ENCODE measurements around the gene TCF25. TPM values are rescaled to one million over a fixed set of nuclear protein-coding genes. Genes with fewer than 3 reads are reported as not detected.
"Not testable (repeated sequence)": the region's sequence is repeated elsewhere in the genome, so short reads cannot be mapped to it uniquely, and the experiment has no call there.

Gene TCF25
- total RNA-seq, 2 donors from 2014 or later: 74.2 to 258 TPM

- H3K4me1 ChIP-seq: peaks cover 17% of the 10 kb centered on the region
- intact Hi-C loops (cut with DNase I): no loop called here
- H3K27ac ChIP-seq: peak within 1 kb of the TSS; percentile 18 to 73 (median 68)
- TF ChIP-seq CTCF (IDR thresholded peaks at IDR 0.05) (peak in 1 of 7 experiments; percentile 2), POLR2A (IDR thresholded peaks at IDR 0.05) (no peak)
- DNase-seq (peak; percentile 79 to 83 (median 80)), ATAC-seq (peak; percentile 91)
- no peaks in the 10 kb centered on the region for H3K36me3 ChIP-seq (replicated peaks in 1 of 2; ENCODE audit: insufficient read depth in 1 of 2, low read depth in 2 of 2)
- 0% methylated on average over 27 to 67 of the region's 98 CpGs for WGBS, 2 donors
- peak within 1 kb of the TSS; percentile 45 to 62 for H3K4me3 ChIP-seq
- H3K27me3 ChIP-seq: no peaks in the 10 kb centered on the region
- H3K9me3 ChIP-seq: no peaks in the 10 kb centered on the region
Measured at GRCh38 chr16:89828199-89828869, 45.1 kb upstream of the TCF25 start, which contains the start of gene SPIRE2. SPIRE2 (plus strand) TSS chr16:89828475; CDS start chr16:89828551, 76 bp downstream.

- ATAC-seq: peak; percentile 7
- H3K4me3 ChIP-seq: peak overlapping the region in 1 of 2 donors; percentile 5
- peak in 1 of 4 donors; percentile 23 for DNase-seq
- intact Hi-C loops (cut with DNase I): no loop called here
- H3K27ac ChIP-seq: peak overlapping the region in 3 of 4 donors; percentile 21 to 63 (median 59)
- 20 to 22% methylated on average over 25 to 26 of the region's 26 CpGs for WGBS, 2 donors
- H3K27me3 ChIP-seq: no peaks in the 10 kb centered on the region
- H3K9me3 ChIP-seq: no peaks in the 10 kb centered on the region
- H3K36me3 ChIP-seq (replicated peaks in 1 of 2; ENCODE audit: insufficient read depth in 1 of 2, low read depth in 2 of 2): no peaks in the 10 kb centered on the region
- H3K4me1 ChIP-seq: peaks cover 17% of the 10 kb centered on the region
- TF ChIP-seq POLR2A (IDR thresholded peaks at IDR 0.05) (no peak), CTCF (IDR thresholded peaks at IDR 0.05) (no peak)
Measured at GRCh38 chr16:89828870-89829629, 44.3 kb upstream of the TCF25 start.

- H3K27ac ChIP-seq: no peak overlapping the region
- H3K36me3 ChIP-seq (replicated peaks in 1 of 2; ENCODE audit: insufficient read depth in 1 of 2, low read depth in 2 of 2): no peaks in the 10 kb centered on the region
- H3K27me3 ChIP-seq: no peaks in the 10 kb centered on the region
- DNase-seq (no peak), ATAC-seq (no peak)
- H3K4me1 ChIP-seq: peaks cover 17% of the 10 kb centered on the region
- WGBS, 2 donors: 74 to 76% methylated on average over 3 to 11 of the region's 17 CpGs
- no peaks in the 10 kb centered on the region for H3K9me3 ChIP-seq
- intact Hi-C loops (cut with DNase I): no loop called here
- TF ChIP-seq CTCF (IDR thresholded peaks at IDR 0.05): no peak
- no peak for TF ChIP-seq POLR2A (IDR thresholded peaks at IDR 0.05)
- no peak overlapping the region for H3K4me3 ChIP-seq
Measured at GRCh38 chr16:89829630-89830437, 43.6 kb upstream of the TCF25 start.

GRCh38 chr16:89831810-89832328, 41.5 kb upstream of the TCF25 start:
- Histone ChIP-seq H3K9me3 (no peaks in the 10 kb centered on the region), H3K4me1 (peaks cover 17% of the 10 kb centered on the region), H3K27ac (no peak overlapping the region), H3K27me3 (no peaks in the 10 kb centered on the region), H3K4me3 (no peak overlapping the region), H3K36me3 (replicated peaks in 1 of 2; ENCODE audit: insufficient read depth in 1 of 2, low read depth in 2 of 2) (no peaks in the 10 kb centered on the region)
- WGBS, 2 donors: 90 to 93% methylated on average over 11 to 23 of the region's 25 CpGs
- no peak for ATAC-seq
- TF ChIP-seq POLR2A (IDR thresholded peaks at IDR 0.05) (no peak), CTCF (IDR thresholded peaks at IDR 0.05) (no peak)
- intact Hi-C loops (cut with DNase I): no loop called here
- DNase-seq: no peak

- H3K4me1 ChIP-seq: peaks cover 11% of the 10 kb centered on the region
- H3K27me3 ChIP-seq; intact Hi-C loops (cut with DNase I); ATAC-seq; H3K9me3 ChIP-seq; H3K27ac ChIP-seq; DNase-seq; H3K4me3 ChIP-seq; H3K36me3 ChIP-seq (replicated peaks in 1 of 2; ENCODE audit: insufficient read depth in 1 of 2, low read depth in 2 of 2): not testable (repeated sequence)
- 92% methylated on average over 27 to 39 of the region's 39 CpGs for WGBS, 2 donors
Measured at GRCh38 chr16:89833664-89834363, 39.6 kb upstream of the TCF25 start.

- H3K9me3 ChIP-seq; H3K27ac ChIP-seq; H3K27me3 ChIP-seq; DNase-seq; H3K4me3 ChIP-seq; ATAC-seq; intact Hi-C loops (cut with DNase I); H3K4me1 ChIP-seq; H3K36me3 ChIP-seq (replicated peaks in 1 of 2; ENCODE audit: insufficient read depth in 1 of 2, low read depth in 2 of 2): not testable (repeated sequence)
- WGBS, 2 donors: 94 to 95% methylated on average over 23 to 42 of the region's 42 CpGs
Measured at GRCh38 chr16:89834813-89835363, 38.5 kb upstream of the TCF25 start.

Data from body of pancreas (tissue), 4 donors.